ENCODE results near the gene SDK2. TPM values are rescaled to one million over a fixed set of nuclear protein-coding genes. Genes with fewer than 3 reads are reported as not detected.

Gene SDK2
- total RNA-seq, 1 donor from 2014 or later = 11.0 TPM

DNA sequence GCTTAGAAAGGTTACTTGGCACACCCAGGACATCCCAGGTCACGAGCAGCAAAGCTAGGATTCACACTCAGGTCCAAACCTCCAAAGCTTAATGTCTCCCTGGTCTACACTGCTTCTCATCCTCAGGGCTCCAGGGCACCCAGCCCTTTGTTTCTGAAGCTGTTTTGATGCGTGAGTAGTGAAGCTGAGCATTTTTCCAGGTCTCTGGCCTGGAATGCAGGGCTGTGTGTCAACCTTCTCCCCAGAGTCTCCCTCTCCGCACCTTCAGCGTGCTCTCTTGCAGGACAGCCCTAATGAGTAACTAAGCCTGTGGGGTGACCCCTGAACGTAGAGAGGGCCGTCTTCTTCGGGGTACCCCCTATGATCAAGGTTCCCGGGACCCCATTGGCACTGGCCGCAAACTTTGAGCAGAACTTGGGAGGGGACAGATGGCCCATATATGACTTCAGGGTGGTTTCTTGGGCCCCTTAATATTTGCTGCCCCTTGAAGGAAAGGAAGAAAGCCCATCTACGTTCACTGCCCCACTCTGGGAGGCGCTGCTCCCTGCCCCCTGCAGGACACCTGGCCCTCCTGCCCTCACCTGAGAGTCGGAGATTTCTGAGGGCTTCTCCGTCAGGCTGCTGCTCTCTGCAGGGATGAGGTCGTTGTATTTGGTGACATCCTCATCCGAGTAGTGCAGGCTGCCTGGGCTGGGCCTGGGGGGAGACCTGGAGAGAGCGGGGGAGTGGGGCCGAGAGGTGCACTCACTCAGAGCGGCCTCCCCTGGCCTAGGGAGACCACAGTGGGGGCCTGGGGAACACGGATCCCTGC is 296.0 kb downstream of the SDK2 start:
- H3K36me3 ChIP-seq (ENCODE audit: control insufficient read depth in 3 of 3, insufficient read depth in 3 of 3, low read length in 3 of 3) = no peaks in the 10 kb centered on the region
- peaks cover 0 to 13% (median 0%) of the 10 kb centered on the region in 3 donors for H3K4me1 ChIP-seq (ENCODE audit: control insufficient read depth in 3 of 3, insufficient read depth in 3 of 3, low read length in 3 of 3)
- H3K9ac ChIP-seq (ENCODE audit: low read depth in 1 of 3, low read length in 3 of 3) = no peak overlapping the region
- no peak overlapping the region for H3K27ac ChIP-seq (ENCODE audit: low read depth, low read length)
- no peak overlapping the region for H3K4me3 ChIP-seq (ENCODE audit: low read length in 3 of 3)
- no peaks in the 10 kb centered on the region for H3K9me3 ChIP-seq (ENCODE audit: control insufficient read depth in 3 of 3, low read length in 3 of 3)
- H3K27me3 ChIP-seq (ENCODE audit: control insufficient read depth in 3 of 3, insufficient read depth in 3 of 3, low read length in 3 of 3) = peaks cover 0 to 3% (median 0%) of the 10 kb centered on the region in 3 donors

DNA sequence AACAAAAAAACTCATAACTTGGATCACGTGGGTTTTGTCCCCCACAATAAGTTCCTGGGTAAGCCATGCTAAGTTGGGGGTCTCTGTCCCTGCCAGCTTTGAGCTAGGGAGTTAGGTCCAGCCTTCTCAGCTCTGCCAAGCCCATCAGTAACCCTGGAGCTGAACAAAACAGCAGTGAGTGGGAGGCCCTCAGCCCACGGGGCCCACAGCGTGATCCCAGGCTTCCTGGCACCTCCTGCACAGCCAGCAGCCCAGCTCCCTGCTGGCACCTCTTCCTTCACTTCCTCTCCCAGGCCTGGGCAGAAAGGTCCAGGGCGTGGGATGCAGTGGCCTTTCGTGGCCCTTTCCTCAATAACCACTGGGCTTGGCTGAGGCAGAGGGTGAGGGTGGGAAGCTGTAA is 296.9 kb downstream of the SDK2 start:
- H3K27me3 ChIP-seq (ENCODE audit: control insufficient read depth in 3 of 3, insufficient read depth in 3 of 3, low read length in 3 of 3) = peaks cover 0 to 6% (median 0%) of the 10 kb centered on the region in 3 donors
- no peaks in the 10 kb centered on the region for H3K36me3 ChIP-seq (ENCODE audit: control insufficient read depth in 3 of 3, insufficient read depth in 3 of 3, low read length in 3 of 3)
- no peak overlapping the region for H3K9ac ChIP-seq (ENCODE audit: low read depth in 1 of 3, low read length in 3 of 3)
- no peak overlapping the region for H3K27ac ChIP-seq (ENCODE audit: low read depth, low read length)
- no peaks in the 10 kb centered on the region for H3K9me3 ChIP-seq (ENCODE audit: control insufficient read depth in 3 of 3, low read length in 3 of 3)
- peaks cover 3 to 19% (median 7%) of the 10 kb centered on the region in 3 donors for H3K4me1 ChIP-seq (ENCODE audit: control insufficient read depth in 3 of 3, insufficient read depth in 3 of 3, low read length in 3 of 3)
- H3K4me3 ChIP-seq (ENCODE audit: low read length in 3 of 3) = no peak overlapping the region

DNA sequence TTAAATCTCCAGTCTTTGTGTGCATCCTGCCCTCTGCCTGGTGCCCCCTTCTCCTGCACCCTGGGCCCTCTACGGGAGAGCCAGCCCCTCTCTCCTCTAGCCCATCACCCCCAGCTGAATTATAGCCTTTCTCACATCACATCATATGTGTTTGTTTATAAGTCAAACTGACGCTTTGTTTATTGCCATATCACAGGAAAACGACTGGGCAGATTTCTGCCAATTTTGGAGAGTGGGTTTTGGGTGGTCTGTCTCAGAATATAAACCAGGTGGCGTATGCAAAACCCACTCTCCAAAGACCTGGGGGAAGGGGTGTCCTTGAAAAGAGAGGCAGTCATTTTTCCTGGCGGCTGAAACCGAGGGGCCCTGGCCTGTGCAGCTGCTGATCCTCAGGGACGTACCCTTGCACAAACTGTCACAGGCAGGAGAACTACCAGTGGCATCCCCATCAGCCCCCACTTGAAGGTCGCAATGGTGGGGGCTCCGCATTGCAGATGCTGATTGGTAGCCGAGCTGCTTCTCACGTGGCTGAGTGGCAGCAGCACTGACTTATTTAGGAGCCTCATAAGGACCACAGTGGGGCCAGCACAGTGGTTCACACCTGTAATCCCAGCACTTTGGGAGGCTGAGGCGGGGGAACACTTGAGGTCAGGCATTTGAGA is 297.6 kb downstream of the SDK2 start:
- peaks cover 9 to 25% (median 11%) of the 10 kb centered on the region in 3 donors for H3K4me1 ChIP-seq (ENCODE audit: control insufficient read depth in 3 of 3, insufficient read depth in 3 of 3, low read length in 3 of 3)
- H3K4me3 ChIP-seq (ENCODE audit: low read length in 3 of 3) = no peak overlapping the region
- H3K27ac ChIP-seq (ENCODE audit: low read depth, low read length) = no peak overlapping the region
- peaks cover 0 to 10% (median 0%) of the 10 kb centered on the region in 3 donors for H3K27me3 ChIP-seq (ENCODE audit: control insufficient read depth in 3 of 3, insufficient read depth in 3 of 3, low read length in 3 of 3)
- H3K9ac ChIP-seq (ENCODE audit: low read depth in 1 of 3, low read length in 3 of 3) = no peak overlapping the region
- H3K9me3 ChIP-seq (ENCODE audit: control insufficient read depth in 3 of 3, low read length in 3 of 3) = no peaks in the 10 kb centered on the region
- H3K36me3 ChIP-seq (ENCODE audit: control insufficient read depth in 3 of 3, insufficient read depth in 3 of 3, low read length in 3 of 3) = no peaks in the 10 kb centered on the region

DNA sequence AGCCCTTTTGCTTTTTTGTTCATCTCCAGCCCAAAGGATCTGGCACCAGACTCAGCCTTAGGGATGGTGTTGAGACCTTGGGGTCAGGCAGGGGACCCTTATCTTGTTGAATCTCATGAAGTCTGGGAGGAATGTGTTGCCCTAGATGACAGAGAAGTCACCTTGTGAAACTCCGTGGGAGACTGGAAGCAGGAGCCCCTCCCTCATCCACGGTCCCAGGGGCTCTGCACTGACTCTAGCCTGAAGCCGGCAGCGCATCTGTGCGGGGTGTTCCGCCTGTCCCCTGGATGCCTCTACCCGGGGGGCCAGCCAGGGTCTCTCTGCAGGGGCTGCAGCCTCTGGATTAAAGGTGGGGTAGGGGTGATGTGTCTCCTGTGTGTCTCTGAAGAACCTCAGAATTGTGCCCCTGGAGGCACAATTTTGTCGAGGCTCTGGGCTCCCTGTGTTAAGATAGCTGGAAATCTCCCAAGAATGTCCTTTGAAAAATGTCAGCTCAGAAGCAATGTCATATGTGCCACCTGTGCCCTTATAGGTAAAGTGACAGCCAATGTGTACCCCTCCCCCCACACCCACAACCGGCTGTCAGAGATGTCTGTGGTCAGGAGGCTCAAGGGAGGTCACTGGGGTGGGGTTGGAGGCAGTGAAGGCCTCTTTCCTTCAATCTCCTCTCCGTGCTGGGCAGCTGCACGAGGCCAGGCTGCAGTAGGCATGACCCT is 300.3 kb downstream of the SDK2 start:
- Histone ChIP-seq H3K4me3 (ENCODE audit: low read length in 3 of 3) (no peak overlapping the region), H3K4me1 (ENCODE audit: control insufficient read depth in 3 of 3, insufficient read depth in 3 of 3, low read length in 3 of 3) (peaks cover 11 to 35% (median 12%) of the 10 kb centered on the region in 3 donors)

DNA sequence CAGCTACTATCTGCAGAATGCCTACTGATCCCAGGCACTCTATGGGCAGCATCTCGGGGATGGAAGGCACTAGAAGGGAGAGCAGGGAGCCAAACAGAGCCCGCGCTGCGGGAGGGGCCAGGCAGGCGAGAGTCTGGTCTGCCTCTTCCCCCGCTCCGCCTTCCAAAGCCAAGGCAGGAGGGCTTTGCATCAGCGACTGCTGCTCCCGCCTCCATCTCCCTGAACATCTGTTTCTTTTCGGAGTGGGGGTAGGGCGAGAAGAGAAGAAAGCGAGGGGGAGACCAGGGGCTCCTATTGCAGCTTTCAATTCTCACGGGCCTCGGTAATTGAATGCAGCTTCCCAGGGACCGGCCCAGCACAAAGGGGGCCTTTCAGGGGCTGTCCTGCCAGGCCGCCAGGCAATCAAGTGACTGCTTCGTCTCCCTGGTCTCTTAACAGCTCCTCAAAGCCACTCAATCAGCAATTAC is 301.0 kb downstream of the SDK2 start:
- Histone ChIP-seq H3K27me3 (ENCODE audit: control insufficient read depth in 3 of 3, insufficient read depth in 3 of 3, low read length in 3 of 3) (peaks cover 0 to 10% (median 0%) of the 10 kb centered on the region in 3 donors), H3K4me1 (ENCODE audit: control insufficient read depth in 3 of 3, insufficient read depth in 3 of 3, low read length in 3 of 3) (peaks cover 11 to 37% (median 16%) of the 10 kb centered on the region in 3 donors), H3K9ac (ENCODE audit: low read depth in 1 of 3, low read length in 3 of 3) (peak overlapping the region; percentile 10 to 50 (median 24)), H3K9me3 (ENCODE audit: control insufficient read depth in 3 of 3, low read length in 3 of 3) (no peaks in the 10 kb centered on the region), H3K27ac (ENCODE audit: low read depth, low read length) (peak overlapping the region; percentile 11), H3K4me3 (ENCODE audit: low read length in 3 of 3) (peak overlapping the region in 1 of 3 donors; percentile 35), H3K36me3 (ENCODE audit: control insufficient read depth in 3 of 3, insufficient read depth in 3 of 3, low read length in 3 of 3) (no peaks in the 10 kb centered on the region)

More for the DNA sequence above, 300.3 kb downstream of the SDK2 start:
- Histone ChIP-seq H3K9me3 (ENCODE audit: control insufficient read depth in 3 of 3, low read length in 3 of 3) (no peaks in the 10 kb centered on the region), H3K27ac (ENCODE audit: low read depth, low read length) (peak overlapping the region; percentile 11), H3K36me3 (ENCODE audit: control insufficient read depth in 3 of 3, insufficient read depth in 3 of 3, low read length in 3 of 3) (no peaks in the 10 kb centered on the region), H3K9ac (ENCODE audit: low read depth in 1 of 3, low read length in 3 of 3) (peak overlapping the region in 2 of 3 donors; percentile 24 to 50), H3K27me3 (ENCODE audit: control insufficient read depth in 3 of 3, insufficient read depth in 3 of 3, low read length in 3 of 3) (peaks cover 0 to 10% (median 0%) of the 10 kb centered on the region in 3 donors)

DNA sequence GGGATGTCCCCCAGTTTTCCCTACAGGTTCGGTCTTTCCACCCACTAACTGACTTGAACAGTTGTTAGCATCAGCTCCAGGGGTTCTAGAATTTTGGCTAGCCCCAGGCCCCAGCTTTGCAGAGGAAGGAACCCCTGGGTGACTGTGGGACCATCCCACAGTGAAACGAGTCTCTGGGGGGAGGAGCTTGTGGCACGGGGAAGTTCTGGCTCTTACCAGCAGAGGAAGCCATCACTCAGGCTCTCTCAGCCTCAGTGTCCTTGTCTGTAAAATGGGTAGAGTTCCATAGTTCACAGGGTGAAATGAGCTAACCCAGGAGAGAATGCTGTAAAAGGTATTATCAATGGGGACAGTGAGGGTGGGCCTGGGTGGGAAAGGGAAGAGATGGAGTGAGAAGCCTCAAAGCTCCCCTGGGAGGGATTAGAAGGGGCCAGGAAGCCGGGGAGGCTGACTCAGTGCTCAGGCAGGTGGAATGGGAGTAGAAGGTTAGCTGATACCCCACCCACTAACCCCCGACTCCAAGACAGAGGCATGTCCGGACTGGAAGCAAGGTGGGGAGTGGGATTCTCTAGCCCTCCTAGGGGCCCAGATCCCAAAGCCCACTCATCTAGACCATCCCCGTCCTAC is 301.6 kb downstream of the SDK2 start:
- Histone ChIP-seq H3K4me1 (ENCODE audit: control insufficient read depth in 3 of 3, insufficient read depth in 3 of 3, low read length in 3 of 3) (peaks cover 11 to 41% (median 17%) of the 10 kb centered on the region in 3 donors), H3K27ac (ENCODE audit: low read depth, low read length) (peak overlapping the region; percentile 41), H3K27me3 (ENCODE audit: control insufficient read depth in 3 of 3, insufficient read depth in 3 of 3, low read length in 3 of 3) (peaks cover 0 to 10% (median 4%) of the 10 kb centered on the region in 3 donors), H3K9ac (ENCODE audit: low read depth in 1 of 3, low read length in 3 of 3) (peak overlapping the region in 2 of 3 donors; percentile 10 to 25), H3K36me3 (ENCODE audit: control insufficient read depth in 3 of 3, insufficient read depth in 3 of 3, low read length in 3 of 3) (no peaks in the 10 kb centered on the region), H3K4me3 (ENCODE audit: low read length in 3 of 3) (peak overlapping the region in 1 of 3 donors; percentile 35), H3K9me3 (ENCODE audit: control insufficient read depth in 3 of 3, low read length in 3 of 3) (no peaks in the 10 kb centered on the region)

DNA sequence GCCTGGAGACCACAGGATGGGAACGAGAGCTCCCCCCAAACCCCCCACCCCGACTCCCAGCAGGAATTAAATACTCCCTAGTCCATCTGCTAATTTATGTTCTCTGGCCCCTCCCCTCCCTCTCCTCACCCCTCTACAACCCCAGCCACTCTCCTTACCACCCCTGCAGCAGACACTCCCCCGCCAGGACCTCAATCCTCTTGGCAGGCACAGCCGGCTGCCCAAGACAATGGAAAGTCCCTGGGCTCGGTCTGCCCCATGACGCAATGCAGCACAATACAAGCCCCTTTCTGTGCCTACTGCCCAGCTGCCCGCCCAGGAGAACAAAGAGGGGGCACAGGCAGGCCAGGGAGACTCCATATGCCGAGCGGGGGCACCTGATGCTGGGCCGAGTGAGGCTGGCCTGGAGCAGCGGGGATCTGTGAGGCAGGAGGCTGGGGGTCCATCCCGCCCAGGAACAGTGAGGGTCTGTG is 302.2 kb downstream of the SDK2 start:
- H3K9ac ChIP-seq (ENCODE audit: low read depth in 1 of 3, low read length in 3 of 3) = no peak overlapping the region

DNA sequence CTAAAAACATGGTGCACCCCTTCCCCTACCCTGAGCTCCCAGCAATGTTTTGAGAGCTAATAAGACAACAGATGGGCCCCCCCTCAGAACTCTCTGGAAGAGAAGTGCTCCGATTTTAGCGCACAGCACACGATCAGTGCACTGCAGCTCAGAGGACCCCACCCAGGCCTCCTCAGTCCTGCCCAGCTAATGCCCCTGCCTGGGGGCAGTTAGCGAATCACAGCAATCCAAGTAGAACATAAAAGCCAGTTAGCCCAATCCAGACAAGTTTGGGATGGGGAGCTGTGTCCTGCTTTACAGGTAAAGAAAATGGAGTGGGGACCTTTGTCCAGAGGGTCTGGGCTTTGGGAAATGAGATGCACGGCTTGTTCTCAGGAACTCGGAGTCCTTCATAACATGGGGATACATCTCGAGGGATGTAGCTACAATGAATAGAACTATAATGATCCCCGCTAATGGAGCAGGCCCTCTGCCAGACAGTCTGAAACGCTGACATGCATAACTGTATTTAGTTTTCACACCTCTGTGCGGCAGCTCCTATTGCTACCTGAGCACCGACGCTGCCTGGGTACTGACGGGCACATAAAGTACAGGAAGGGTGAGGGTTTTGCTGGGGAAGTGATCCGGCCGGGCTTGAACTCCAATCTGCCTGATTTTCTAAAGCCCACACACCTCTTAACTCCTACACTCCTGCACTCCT is 302.7 kb downstream of the SDK2 start:
- H3K4me3 ChIP-seq (ENCODE audit: low read length in 3 of 3) = no peak overlapping the region
- H3K4me1 ChIP-seq (ENCODE audit: control insufficient read depth in 3 of 3, insufficient read depth in 3 of 3, low read length in 3 of 3) = peaks cover 11 to 39% (median 26%) of the 10 kb centered on the region in 3 donors
- no peak overlapping the region for H3K9ac ChIP-seq (ENCODE audit: low read depth in 1 of 3, low read length in 3 of 3)
- H3K9me3 ChIP-seq (ENCODE audit: control insufficient read depth in 3 of 3, low read length in 3 of 3) = no peaks in the 10 kb centered on the region
- no peaks in the 10 kb centered on the region for H3K36me3 ChIP-seq (ENCODE audit: control insufficient read depth in 3 of 3, insufficient read depth in 3 of 3, low read length in 3 of 3)
- peaks cover 0 to 10% (median 4%) of the 10 kb centered on the region in 3 donors for H3K27me3 ChIP-seq (ENCODE audit: control insufficient read depth in 3 of 3, insufficient read depth in 3 of 3, low read length in 3 of 3)
- peak overlapping the region; percentile 41 for H3K27ac ChIP-seq (ENCODE audit: low read depth, low read length)

More for the DNA sequence above, 302.2 kb downstream of the SDK2 start:
- Histone ChIP-seq H3K27me3 (ENCODE audit: control insufficient read depth in 3 of 3, insufficient read depth in 3 of 3, low read length in 3 of 3) (peaks cover 0 to 10% (median 4%) of the 10 kb centered on the region in 3 donors), H3K27ac (ENCODE audit: low read depth, low read length) (peak overlapping the region; percentile 41), H3K4me1 (ENCODE audit: control insufficient read depth in 3 of 3, insufficient read depth in 3 of 3, low read length in 3 of 3) (peaks cover 11 to 39% (median 23%) of the 10 kb centered on the region in 3 donors), H3K4me3 (ENCODE audit: low read length in 3 of 3) (no peak overlapping the region), H3K9me3 (ENCODE audit: control insufficient read depth in 3 of 3, low read length in 3 of 3) (no peaks in the 10 kb centered on the region), H3K36me3 (ENCODE audit: control insufficient read depth in 3 of 3, insufficient read depth in 3 of 3, low read length in 3 of 3) (no peaks in the 10 kb centered on the region)

Measured in skeletal muscle tissue (tissue), 4 donors.